Stomach (tissue), 9 donors: ENCODE data around the gene PRKAR2B. TPM values are rescaled to one million over a fixed set of nuclear protein-coding genes. Genes with fewer than 3 reads are reported as not detected.

ENCODE experiments used
- DNase-seq, 2 donors: peaks; one replicate each; pipeline versions ENCODE4 v3.0.0 to v3.0.0-alpha.2; 2013 to 2019
- H3K27ac ChIP-seq, 5 donors: fragments of 200-600 bp in 4 of 5; sonication (generic) in 4 of 5; one replicate each; pipeline ENCODE4 v1.5.1; 2013 to 2019; ENCODE audit warnings: mild to moderate bottlenecking in 1 of 5, moderate library complexity in 1 of 5
- H3K27me3 ChIP-seq, 3 donors: fragments of 200-600 bp; sonication (generic); one replicate each; pipeline ENCODE4 v1.5.1; 2017 to 2019; ENCODE audit warnings: mixed run types in 1 of 3
- H3K36me3 ChIP-seq, 4 donors: fragments of 200-600 bp; sonication (generic); 1 replicate in 3 of 4; 2 replicates in 1 of 4; pipeline ENCODE4 v1.5.1; 2016 to 2019
- H3K4me1 ChIP-seq, 4 donors: fragments of 200-600 bp; sonication (generic); one replicate each; pipeline ENCODE4 v1.5.1; 2016 to 2019
- H3K4me3 ChIP-seq, 4 donors: fragments of 200-600 bp; sonication (generic) in 3 of 4; one replicate each; pipeline ENCODE4 v1.5.1; 2016 to 2019; ENCODE audit warnings: mild to moderate bottlenecking in 1 of 4
- H3K9me3 ChIP-seq, 4 donors: fragments of 200-600 bp; sonication (generic); one replicate each; pipeline ENCODE4 v1.5.1; 2016 to 2019
- EP300 ChIP-seq: sonication (generic); formaldehyde crosslinking; IDR thresholded peaks from one replicate; pipeline ENCODE4 v1.6.1; 2017; ENCODE audit warnings: antibody characterized with exemption
- POLR2A ChIP-seq, 4 donors: fragments of 450-650 bp; IDR thresholded peaks; one replicate each; pipeline ENCODE4 v1.6.1; 2016; ENCODE audit warnings: antibody characterized with exemption in 4 of 4, control low read depth in 2 of 4, mild to moderate bottlenecking in 1 of 4, moderate library complexity in 1 of 4
- POLR2AphosphoS5 ChIP-seq, 3 donors: sonication (generic); formaldehyde crosslinking; IDR thresholded peaks; one replicate each; pipeline ENCODE4 v1.6.1; 2016; ENCODE audit warnings: antibody characterized with exemption in 3 of 3
- WGBS, 5 donors: extraction: QIAGEN DNeasy Blood & Tissue Kit in 3 of 5; methylation state at CpG; one replicate each; pipeline versions ENCODE4 v1.1.5 to v1.1.7; 2013 to 2018; 5-methylcytosine and 5-hydroxymethylcytosine counted together
- intact Hi-C: fragments of 100-400 bp; cut with DNase I; formaldehyde crosslinking; loops from one replicate; pipeline ENCODE4 v1.15.1; 2023; ENCODE audit warnings: low total_unique reads
- polyA plus RNA-seq, 3 donors: library from polyadenylated mRNA; stranded (reverse); fragments of 200-250 nt; gene quantifications; one replicate each; pipeline ENCODE4 v1.2.3, GENCODE V29; 2013
- total RNA-seq, 5 donors: library from RNA; depleted of rRNA; stranded (reverse); fragments of >200 nt; gene quantifications; one replicate each; pipeline versions ENCODE4 v1.1.0 to v1.2.3, GENCODE V29; 2014 to 2016
- TF ChIP-seq, protein P1 (sequence below), 7 experiments: fragments of 450-650 bp in 4 of 7; fragments of 200-600 bp in 3 of 7; sonication (generic) in 3 of 7; IDR thresholded peaks; one replicate each; pipeline ENCODE4 v1.5.1; 2016 to 2019; ENCODE audit warnings: antibody characterized with exemption in 7 of 7, control low read depth in 2 of 7, mild to moderate bottlenecking in 1 of 7
- donor health status: healthy with polysubstance abuse.
- donor health status: Bipolar disorder and iron deficiency.
- donor health status: healthy.

The PRKAR2B gene
- total and polyA plus RNA-seq, 8 donors, result 4.7 to 39.6 (median 15.2) TPM

- intact Hi-C loops, result no loop called here
- H3K36me3 ChIP-seq, result no peaks in the 10 kb centered on the region
- peaks cover under 1 to 10% (median 4%) of the 10 kb centered on the region in 4 donors for H3K4me1 ChIP-seq
- no peak for DNase-seq
- H3K27ac ChIP-seq, result no peak overlapping the region
- no peak for TF ChIP-seq EP300
- TF ChIP-seq, protein P1, sequence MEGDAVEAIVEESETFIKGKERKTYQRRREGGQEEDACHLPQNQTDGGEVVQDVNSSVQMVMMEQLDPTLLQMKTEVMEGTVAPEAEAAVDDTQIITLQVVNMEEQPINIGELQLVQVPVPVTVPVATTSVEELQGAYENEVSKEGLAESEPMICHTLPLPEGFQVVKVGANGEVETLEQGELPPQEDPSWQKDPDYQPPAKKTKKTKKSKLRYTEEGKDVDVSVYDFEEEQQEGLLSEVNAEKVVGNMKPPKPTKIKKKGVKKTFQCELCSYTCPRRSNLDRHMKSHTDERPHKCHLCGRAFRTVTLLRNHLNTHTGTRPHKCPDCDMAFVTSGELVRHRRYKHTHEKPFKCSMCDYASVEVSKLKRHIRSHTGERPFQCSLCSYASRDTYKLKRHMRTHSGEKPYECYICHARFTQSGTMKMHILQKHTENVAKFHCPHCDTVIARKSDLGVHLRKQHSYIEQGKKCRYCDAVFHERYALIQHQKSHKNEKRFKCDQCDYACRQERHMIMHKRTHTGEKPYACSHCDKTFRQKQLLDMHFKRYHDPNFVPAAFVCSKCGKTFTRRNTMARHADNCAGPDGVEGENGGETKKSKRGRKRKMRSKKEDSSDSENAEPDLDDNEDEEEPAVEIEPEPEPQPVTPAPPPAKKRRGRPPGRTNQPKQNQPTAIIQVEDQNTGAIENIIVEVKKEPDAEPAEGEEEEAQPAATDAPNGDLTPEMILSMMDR (IDR thresholded peaks at IDR 0.05), result no peak
- no peak for TF ChIP-seq POLR2A (IDR thresholded peaks at IDR 0.05)
- TF ChIP-seq POLR2AphosphoS5 (IDR thresholded peaks at IDR 0.05), result no peak
- H3K4me3 ChIP-seq, result no peak overlapping the region
- no peaks in the 10 kb centered on the region for H3K9me3 ChIP-seq
- WGBS, 5 donors, result 44 to 98% (median 72%) methylated on average over 2 of the region's 2 CpGs
- no peaks in the 10 kb centered on the region for H3K27me3 ChIP-seq
These were observed 26.2 kb downstream of the PRKAR2B start for GRCh38 chr7:107070710-107071109.

- Histone ChIP-seq H3K27ac (no peak overlapping the region), H3K27me3 (no peaks in the 10 kb centered on the region), H3K4me1 (peaks cover 0 to 10% (median 3%) of the 10 kb centered on the region in 4 donors), H3K36me3 (no peaks in the 10 kb centered on the region), H3K4me3 (no peak overlapping the region), H3K9me3 (no peaks in the 10 kb centered on the region)
- intact Hi-C loops, result no loop called here
- TF ChIP-seq, protein P1 (IDR thresholded peaks at IDR 0.05), result no peak
- TF ChIP-seq POLR2AphosphoS5 (IDR thresholded peaks at IDR 0.05) (no peak), EP300 (no peak), POLR2A (IDR thresholded peaks at IDR 0.05) (no peak)
- WGBS, 5 donors, result 83 to 94% (median 86%) methylated on average over 3 of the region's 3 CpGs
- no peak for DNase-seq
These were observed 26.6 kb downstream of the PRKAR2B start for GRCh38 chr7:107071129-107071528.

GRCh38 chr7:107072133-107072532 lies 27.6 kb downstream of the PRKAR2B start:
- WGBS, 5 donors, result 80 to 98% (median 93%) methylated on average over 1 of the region's 1 CpG
- H3K4me3 ChIP-seq, result no peak overlapping the region

DNA sequence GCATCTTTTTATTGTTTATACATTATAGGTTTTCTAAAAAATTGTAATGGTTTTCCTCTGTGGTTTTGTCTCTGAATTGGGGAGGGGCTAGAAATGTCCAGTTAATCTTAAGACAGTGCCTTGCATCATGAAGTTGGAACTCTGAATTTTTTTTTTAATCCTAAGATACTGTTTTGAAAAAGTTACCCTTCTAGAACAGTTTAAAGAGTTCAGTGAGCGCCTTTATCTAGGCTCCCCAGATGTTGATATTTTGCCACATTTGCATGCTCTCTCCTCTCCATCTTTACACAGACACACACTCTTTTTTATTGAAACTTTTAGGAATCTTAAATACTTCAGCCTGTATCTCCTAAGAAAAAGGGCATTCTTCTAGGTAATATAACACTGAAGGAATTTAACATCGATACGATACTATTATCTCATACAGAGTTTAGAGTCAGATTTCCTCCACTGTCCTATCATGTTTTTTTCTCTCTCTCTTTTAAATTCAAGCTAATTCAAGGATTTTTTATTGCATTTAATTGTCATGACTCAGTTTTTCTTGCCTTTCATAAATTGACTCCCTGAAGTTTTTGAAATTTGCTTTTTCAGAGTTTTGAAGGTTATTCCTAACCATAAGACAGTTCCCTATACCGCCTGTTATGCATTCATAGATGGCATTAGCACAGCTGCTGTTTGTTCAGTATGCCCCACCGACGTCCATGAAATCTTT lies 31.5 kb downstream of the PRKAR2B start:
- TF ChIP-seq POLR2AphosphoS5 (IDR thresholded peaks at IDR 0.05), result no peak
- no peak for TF ChIP-seq EP300
- 80 to 86% (median 82%) methylated on average over 6 of the region's 6 CpGs for WGBS, 5 donors
- intact Hi-C loops, result no loop called here
- no peaks in the 10 kb centered on the region for H3K4me1 ChIP-seq
- DNase-seq, result no peak
- no peaks in the 10 kb centered on the region for H3K9me3 ChIP-seq
- no peak overlapping the region for H3K27ac ChIP-seq
- no peaks in the 10 kb centered on the region for H3K27me3 ChIP-seq
- no peaks in the 10 kb centered on the region for H3K36me3 ChIP-seq
- H3K4me3 ChIP-seq, result no peak overlapping the region

More at GRCh38 chr7:107072133-107072532, 27.6 kb downstream of the PRKAR2B start:
- intact Hi-C loops, result no loop called here
- Histone ChIP-seq H3K27me3 (no peaks in the 10 kb centered on the region), H3K27ac (no peak overlapping the region), H3K4me1 (peaks cover 0 to 10% (median 3%) of the 10 kb centered on the region in 4 donors), H3K36me3 (no peaks in the 10 kb centered on the region), H3K9me3 (no peaks in the 10 kb centered on the region)
- TF ChIP-seq EP300 (no peak), POLR2AphosphoS5 (IDR thresholded peaks at IDR 0.05) (no peak), POLR2A (IDR thresholded peaks at IDR 0.05) (no peak)
- TF ChIP-seq, protein P1 (IDR thresholded peaks at IDR 0.05), result no peak
- DNase-seq, result no peak
